Astrocyte of the cerebellum (primary cell): ENCODE measurements around the gene STK40.

ENCODE experiments used
- DNase-seq: peaks from one replicate; pipeline ENCODE4 v3.0.0-alpha.2; 2011; ENCODE audit warnings: low read depth
- H3K4me3 ChIP-seq: 2 replicates; pipeline ENCODE4 v1.5.1; 2011; ENCODE audit warnings: mild to moderate bottlenecking, low read depth, low read length, moderate library complexity
- CTCF ChIP-seq: IDR thresholded peaks from 2 replicates; pipeline ENCODE4 v1.5.1; 2012; ENCODE audit warnings: low read length, low read depth, moderate library complexity, mild to moderate bottlenecking; ENCODE audit errors: missing control alignments
- in situ Hi-C: cut with HindIII; loops from 2 replicates; pipeline ENCODE4 v1.10.0; 2017; ENCODE audit warnings: low sequenced_read_pairs

The STK40 gene

GRCh38 chr1:36350659-36351226 lies 35.0 kb downstream of the STK40 start:
- no peak overlapping the region for H3K4me3 ChIP-seq
- no peak for TF ChIP-seq CTCF
- DNase-seq, result peak; percentile 45
- in situ Hi-C loops, result no loop called here

- H3K4me3 ChIP-seq, result no peak overlapping the region
- peak; percentile 22 for DNase-seq
- TF ChIP-seq CTCF, result no peak
- in situ Hi-C loops, result no loop called here
Measured at GRCh38 chr1:36349839-36350238, 35.9 kb downstream of the STK40 start.

- TF ChIP-seq CTCF, result no peak
- DNase-seq, result no peak
- in situ Hi-C loops, result no loop called here
- H3K4me3 ChIP-seq, result no peak overlapping the region
Measured at GRCh38 chr1:36349241-36349671, 36.5 kb downstream of the STK40 start.

GRCh38 chr1:36346741-36347370 lies 38.9 kb downstream of the STK40 start:
- no peak for TF ChIP-seq CTCF
- no peak overlapping the region for H3K4me3 ChIP-seq
- no peak for DNase-seq
- in situ Hi-C loops, result no loop called here

- no peak for TF ChIP-seq CTCF
- in situ Hi-C loops, result no loop called here
- no peak overlapping the region for H3K4me3 ChIP-seq
- no peak for DNase-seq
Measured at GRCh38 chr1:36345353-36345752, 40.4 kb downstream of the STK40 start.

- H3K4me3 ChIP-seq, result no peak overlapping the region
- no peak for TF ChIP-seq CTCF
- in situ Hi-C loops, result no loop called here
- DNase-seq, result no peak
Measured at GRCh38 chr1:36344395-36344680, 41.4 kb downstream of the STK40 start.
